Endothelial cell of umbilical vein (primary cell): ENCODE measurements around the gene PTPN14. TPM values are rescaled to one million over a fixed set of nuclear protein-coding genes. Genes with fewer than 3 reads are reported as not detected.

Source experiments
- BruUV-seq: library from RNA; stranded (reverse); fragments of 400-500 nt; replicated peaks from 2 replicates; lab custom pipeline; 2021; lab: Mats Ljungman, UMichigan
- CTCF ChIA-PET: fragments of 300-600, 350-600 bp; sonication (Branson Sonifier 250); formaldehyde crosslinking; loops from one replicate; lab custom pipeline; 2021; ENCODE audit warnings: antibody characterized with exemption, inconsistent platforms; lab: Charles Lee
- POLR2A ChIA-PET: fragments of 300-600, 350-600 bp; sonication (Branson Sonifier 250); formaldehyde crosslinking; loops from one replicate; lab custom pipeline; 2021; ENCODE audit warnings: antibody characterized with exemption, inconsistent platforms; lab: Charles Lee
- DNase-seq: peaks from one replicate; pipeline ENCODE4 v3.0.0-alpha.2; 2011; ENCODE audit warnings: low read depth, low spot score
- FAIRE-seq: peaks from 2 replicates; lab custom pipeline; 2011; peaks lifted over from hg19 to GRCh38; lab: Jason Lieb, UNC
- H2AFZ ChIP-seq: 2 replicates; pipeline ENCODE4 v1.6.0; 2012; ENCODE audit warnings: low read depth, low read length, control low read depth, inconsistent platforms
- H3K27ac ChIP-seq: 2 replicates; pipeline ENCODE4 v1.5.1; 2011; ENCODE audit warnings: low read depth, mild to moderate bottlenecking, control low read depth, low read length, moderate library complexity; ENCODE audit not compliant: insufficient read depth
- H3K27me3 ChIP-seq, 2 experiments: 2 replicates each; pipeline versions ENCODE4 v1.6.0 to v1.6.1; 2011; ENCODE audit warnings: low read length in 2 of 2, mixed read lengths in 1 of 2; ENCODE audit not compliant: control insufficient read depth in 2 of 2, insufficient read depth in 2 of 2
- H3K36me3 ChIP-seq, 2 experiments: 2 replicates in 1 of 2; 3 replicates in 1 of 2; pipeline ENCODE4 v1.5.1; 2011; ENCODE audit warnings: low read length in 2 of 2, mild to moderate bottlenecking in 1 of 2, moderate library complexity in 1 of 2; ENCODE audit not compliant: control insufficient read depth in 2 of 2, insufficient read depth in 2 of 2; ENCODE audit errors: extremely low read depth in 1 of 2
- H3K4me1 ChIP-seq: 3 replicates; pipeline ENCODE4 v1.5.1; 2011; ENCODE audit warnings: mild to moderate bottlenecking, low read length; ENCODE audit not compliant: control insufficient read depth, insufficient read depth; ENCODE audit errors: extremely low read depth
- H3K4me2 ChIP-seq: 2 replicates; pipeline ENCODE4 v1.6.1; 2011; ENCODE audit warnings: low read length, control low read depth, mixed read lengths; ENCODE audit not compliant: insufficient read depth
- H3K4me3 ChIP-seq, 3 experiments: fragments of 200-600 bp in 1 of 3; sonication (generic), shearing (Covaris generic) in 1 of 3; replicated peaks in 1 of 3; 2 replicates each; pipeline ENCODE4 v1.5.1; 2011 to 2016; ENCODE audit warnings: control low read depth in 3 of 3, low read length in 3 of 3, mild to moderate bottlenecking in 2 of 3, inconsistent platforms in 1 of 3, low read depth in 1 of 3, moderate library complexity in 1 of 3; ENCODE audit not compliant: insufficient read depth in 1 of 3
- H3K79me2 ChIP-seq: 2 replicates; pipeline ENCODE4 v1.6.0; 2012; ENCODE audit warnings: low read length, inconsistent platforms; ENCODE audit not compliant: control insufficient read depth, insufficient read depth
- H3K9ac ChIP-seq: replicated peaks from 2 replicates; pipeline ENCODE3; 2011; ENCODE audit warnings: low read length, control low read depth; ENCODE audit not compliant: insufficient read depth; ENCODE audit errors: extremely low read depth
- H3K9me1 ChIP-seq: replicated peaks from 3 replicates; pipeline ENCODE4 v1.6.0; 2011; ENCODE audit warnings: mild to moderate bottlenecking, low read length; ENCODE audit not compliant: control insufficient read depth, insufficient read depth; ENCODE audit errors: extremely low read depth
- H3K9me3 ChIP-seq: replicated peaks from 2 replicates; pipeline ENCODE4 v1.5.1; 2012; ENCODE audit warnings: low read length, inconsistent platforms; ENCODE audit not compliant: control insufficient read depth, insufficient read depth
- H4K20me1 ChIP-seq: replicated peaks from 2 replicates; pipeline ENCODE3; 2011; ENCODE audit warnings: mild to moderate bottlenecking, low read length; ENCODE audit not compliant: control insufficient read depth, insufficient read depth; ENCODE audit errors: extremely low read depth
- CTCF ChIP-seq, 2 donors: IDR thresholded peaks; 1 replicate in 1 of 2; 2 replicates in 1 of 2; pipeline ENCODE4 v1.5.1; 2011; ENCODE audit warnings: low read length in 2 of 2, mild to moderate bottlenecking in 2 of 2, moderate library complexity in 2 of 2, control low read depth in 1 of 2, inconsistent platforms in 1 of 2, low read depth in 1 of 2; ENCODE audit not compliant: insufficient read depth in 1 of 2; ENCODE audit errors: extremely low read depth in 1 of 2
- EZH2 ChIP-seq: IDR thresholded peaks from 2 replicates; pipeline ENCODE4 v1.6.1; 2012; ENCODE audit warnings: borderline replicate concordance, low read depth, mild to moderate bottlenecking, moderate library complexity, low read length, inconsistent platforms; ENCODE audit not compliant: severe bottlenecking
- FOS ChIP-seq: IDR thresholded peaks from 2 replicates; pipeline ENCODE4 v1.6.1; 2011; ENCODE audit warnings: mild to moderate bottlenecking, low read length, moderate library complexity, borderline replicate concordance; ENCODE audit not compliant: insufficient read depth
- GATA2 ChIP-seq: IDR thresholded peaks from 2 replicates; pipeline ENCODE4 v1.7.0; 2011; ENCODE audit warnings: low read depth, mild to moderate bottlenecking, moderate library complexity, mixed read lengths, low read length; ENCODE audit not compliant: insufficient read length, insufficient read depth
- JUN ChIP-seq: IDR thresholded peaks from 2 replicates; pipeline ENCODE4 v1.6.1; 2011; ENCODE audit warnings: borderline replicate concordance, low read depth; ENCODE audit not compliant: insufficient read length, insufficient read depth
- MAX ChIP-seq: IDR thresholded peaks from 2 replicates; pipeline ENCODE4 v1.6.1; 2011; ENCODE audit not compliant: insufficient read depth, insufficient read length
- MYC ChIP-seq: IDR thresholded peaks from one replicate; pipeline ENCODE4 v1.6.1; 2011; ENCODE audit warnings: mild to moderate bottlenecking, low read depth, low read length
- POLR2A ChIP-seq: IDR thresholded peaks from 2 replicates; pipeline ENCODE4 v1.6.1; 2012; ENCODE audit warnings: low read depth, mild to moderate bottlenecking, control low read depth, low read length
- POLR2AphosphoS5 ChIP-seq: IDR thresholded peaks from 2 replicates; pipeline ENCODE4 v1.6.1; 2012; ENCODE audit warnings: low read depth, mild to moderate bottlenecking, control low read depth, low read length, moderate library complexity; ENCODE audit not compliant: insufficient read depth
- dilution Hi-C: fragments of 300-500 bp; cut with MboI; formaldehyde crosslinking; loops from one replicate; pipeline ENCODE4 v1.15.0; 2019; ENCODE audit warnings: low sequenced_read_pairs; ENCODE audit not compliant: extremely low pct_ligation_motif_present
- intact Hi-C: fragments of 100-400 bp; cut with micrococcal nuclease; formaldehyde crosslinking; loops from one replicate; pipeline ENCODE4 v1.10.0; 2022
- polyA plus RNA-seq, 4 experiments: library from polyadenylated mRNA; depleted of rRNA in 3 of 4; stranded (reverse) in 3 of 4; unstranded in 1 of 4; fragments of >200 nt; gene quantifications; 2 replicates each; pipeline versions ENCODE4 v1.2.1 to v1.2.3, GENCODE V29; 2011 to 2012; ENCODE audit warnings: missing spikeins in 1 of 4
- total RNA-seq: library from RNA; stranded (reverse); gene quantifications from 2 replicates; pipeline ENCODE4 v1.2.3, GENCODE V29; 2021

PTPN14 gene
- total and polyA plus RNA-seq, 2 donors (not counting 3 experiments of a cell fraction or from before 2014, with no cell fraction given), result 18.5 to 93.0 TPM

DNA sequence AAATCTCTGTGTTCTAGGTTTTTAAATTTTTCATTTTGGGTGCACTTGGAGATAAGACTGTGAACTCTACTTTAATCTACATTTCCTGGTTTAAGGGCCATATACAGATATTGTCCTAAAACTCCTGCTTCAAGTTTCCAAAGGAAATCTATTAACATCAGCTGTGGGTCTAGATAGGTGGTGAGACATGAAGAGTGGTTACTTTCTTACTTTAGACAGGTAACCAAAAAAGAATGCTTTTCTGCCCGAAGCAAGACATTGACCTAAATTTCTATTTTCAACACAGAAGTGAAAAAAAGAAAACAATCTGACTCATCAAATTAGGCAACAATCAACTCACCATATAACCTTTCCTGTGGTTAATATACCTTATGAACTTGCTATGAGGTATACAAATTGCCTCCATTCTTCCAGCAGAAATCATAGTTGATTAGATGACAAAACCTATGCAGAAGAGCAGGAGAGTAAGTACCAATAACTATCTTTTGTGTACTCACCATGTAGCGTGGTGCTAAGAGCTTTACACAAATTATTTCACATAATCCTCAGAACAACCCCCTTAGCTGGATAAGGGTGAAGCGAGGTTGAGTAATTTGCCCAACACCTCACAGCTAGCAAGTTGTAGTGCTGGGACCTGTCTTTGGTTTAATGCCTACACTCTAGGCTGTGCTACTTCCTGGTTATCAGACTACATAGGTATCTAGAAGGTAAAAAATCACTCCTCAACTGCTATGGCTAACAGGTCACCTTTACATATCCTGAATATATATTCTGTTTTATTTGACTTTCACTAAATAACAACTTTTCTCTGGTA is 23.4 kb upstream of the PTPN14 start:
- H3K9ac ChIP-seq, result no peak overlapping the region
- ChIA-PET CTCF (interaction anchor here (1.2 to 3.8 kb wide), 4 partner anchors 9 to 242 kb away, joined by 3 to 15 read pairs (median 5); partner anchors contain the start of gene PTPN14), POLR2A (no interaction called here)
- dilution Hi-C loops, result loop anchor here (25.0 kb wide), 1 partner anchor 238 kb away; no protein-coding TSS in a partner anchor
- no peaks in the 10 kb centered on the region for H3K9me3 ChIP-seq
- TF ChIP-seq EZH2, result no peak
- TF ChIP-seq FOS, result no peak
- TF ChIP-seq MAX, result no peak
- no peak for TF ChIP-seq JUN
- TF ChIP-seq POLR2A, result no peak
- no peak for TF ChIP-seq CTCF (IDR thresholded peaks at IDR 0.05; ENCODE audit: extremely low read depth in 1 of 2, insufficient read depth in 1 of 2, low read depth in 1 of 2, low read length in 2 of 2)
- TF ChIP-seq MYC, result no peak
- no peak for TF ChIP-seq POLR2AphosphoS5
- no peak for TF ChIP-seq GATA2
- no peak overlapping the region for H2AFZ ChIP-seq
- intact Hi-C loops, result no loop called here
- H3K4me3 ChIP-seq, result no peak overlapping the region
- H3K4me2 ChIP-seq, result no peak overlapping the region
- no peak for FAIRE-seq
- H3K79me2 ChIP-seq, result no peaks in the 10 kb centered on the region
- DNase-seq, result no peak
- no peaks in the 10 kb centered on the region for H3K36me3 ChIP-seq
- no peaks in the 10 kb centered on the region for H3K9me1 ChIP-seq
- H4K20me1 ChIP-seq, result no peaks in the 10 kb centered on the region
- no TSS peak for BruUV-seq
- H3K4me1 ChIP-seq, result peaks cover 14% of the 10 kb centered on the region
- no peak overlapping the region for H3K27ac ChIP-seq
- H3K27me3 ChIP-seq, result no peaks in the 10 kb centered on the region
